D721Med (cell line): Measurements from ENCODE around the gene ANKS3.

Source experiments
- DNase-seq: peaks from one replicate; pipeline ENCODE4 v3.0.0; 2011; ENCODE audit warnings: low spot score; ENCODE audit not compliant: insufficient read length
- FAIRE-seq: peaks from 2 replicates; lab custom pipeline; 2011; peaks lifted over from hg19 to GRCh38; lab: Jason Lieb, UNC
- TF ChIP-seq, protein P1 (sequence below): IDR thresholded peaks from 2 replicates; pipeline ENCODE4 v1.5.1; 2012; ENCODE audit warnings: mild to moderate bottlenecking, control low read depth; ENCODE audit not compliant: insufficient read depth; ENCODE audit errors: missing control alignments

The ANKS3 gene

DNA sequence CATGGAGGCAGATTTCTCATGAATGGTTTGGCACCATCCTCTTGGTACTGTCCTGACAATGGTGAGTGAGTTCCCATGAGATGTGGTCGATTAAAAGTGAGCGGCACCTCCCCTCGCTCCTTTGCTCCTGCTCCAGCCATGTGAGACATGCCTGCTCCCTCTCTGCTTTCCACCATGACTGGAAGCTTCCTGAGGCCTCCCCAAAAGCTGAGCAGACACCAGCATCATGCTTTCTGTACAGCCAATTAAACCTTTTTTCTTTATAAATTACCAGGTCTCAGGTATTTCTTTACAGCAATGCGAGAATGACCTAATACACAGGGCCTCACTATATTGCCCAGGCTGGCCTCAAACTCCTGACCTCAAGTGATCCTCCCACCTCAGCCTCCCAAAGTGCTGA, 20.8 kb upstream of the ANKS3 start:
- DNase-seq (no peak), FAIRE-seq (no peak)
- TF ChIP-seq, protein P1, sequence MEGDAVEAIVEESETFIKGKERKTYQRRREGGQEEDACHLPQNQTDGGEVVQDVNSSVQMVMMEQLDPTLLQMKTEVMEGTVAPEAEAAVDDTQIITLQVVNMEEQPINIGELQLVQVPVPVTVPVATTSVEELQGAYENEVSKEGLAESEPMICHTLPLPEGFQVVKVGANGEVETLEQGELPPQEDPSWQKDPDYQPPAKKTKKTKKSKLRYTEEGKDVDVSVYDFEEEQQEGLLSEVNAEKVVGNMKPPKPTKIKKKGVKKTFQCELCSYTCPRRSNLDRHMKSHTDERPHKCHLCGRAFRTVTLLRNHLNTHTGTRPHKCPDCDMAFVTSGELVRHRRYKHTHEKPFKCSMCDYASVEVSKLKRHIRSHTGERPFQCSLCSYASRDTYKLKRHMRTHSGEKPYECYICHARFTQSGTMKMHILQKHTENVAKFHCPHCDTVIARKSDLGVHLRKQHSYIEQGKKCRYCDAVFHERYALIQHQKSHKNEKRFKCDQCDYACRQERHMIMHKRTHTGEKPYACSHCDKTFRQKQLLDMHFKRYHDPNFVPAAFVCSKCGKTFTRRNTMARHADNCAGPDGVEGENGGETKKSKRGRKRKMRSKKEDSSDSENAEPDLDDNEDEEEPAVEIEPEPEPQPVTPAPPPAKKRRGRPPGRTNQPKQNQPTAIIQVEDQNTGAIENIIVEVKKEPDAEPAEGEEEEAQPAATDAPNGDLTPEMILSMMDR, result no peak

DNA sequence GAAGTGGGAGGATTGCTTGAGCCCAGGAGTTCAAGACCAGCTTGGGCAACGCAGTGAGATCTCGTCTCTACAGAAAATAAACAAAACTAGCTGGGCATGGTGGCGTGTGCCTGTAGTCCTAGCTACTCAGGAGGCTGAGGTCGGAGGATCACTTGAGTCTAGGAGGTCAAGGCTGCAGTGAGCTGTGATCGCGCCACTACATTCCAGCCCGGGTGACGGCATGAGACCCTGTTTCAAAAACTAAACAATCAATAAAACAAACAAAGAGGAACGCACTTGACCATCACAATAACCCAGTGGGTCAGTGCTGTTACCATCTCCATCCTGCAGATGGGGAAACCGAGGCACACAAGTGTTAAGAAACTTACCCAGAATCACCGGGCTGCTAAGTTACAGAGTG, 19.2 kb upstream of the ANKS3 start:
- DNase-seq (no peak), FAIRE-seq (no peak)
- TF ChIP-seq, protein P1, result no peak

DNA sequence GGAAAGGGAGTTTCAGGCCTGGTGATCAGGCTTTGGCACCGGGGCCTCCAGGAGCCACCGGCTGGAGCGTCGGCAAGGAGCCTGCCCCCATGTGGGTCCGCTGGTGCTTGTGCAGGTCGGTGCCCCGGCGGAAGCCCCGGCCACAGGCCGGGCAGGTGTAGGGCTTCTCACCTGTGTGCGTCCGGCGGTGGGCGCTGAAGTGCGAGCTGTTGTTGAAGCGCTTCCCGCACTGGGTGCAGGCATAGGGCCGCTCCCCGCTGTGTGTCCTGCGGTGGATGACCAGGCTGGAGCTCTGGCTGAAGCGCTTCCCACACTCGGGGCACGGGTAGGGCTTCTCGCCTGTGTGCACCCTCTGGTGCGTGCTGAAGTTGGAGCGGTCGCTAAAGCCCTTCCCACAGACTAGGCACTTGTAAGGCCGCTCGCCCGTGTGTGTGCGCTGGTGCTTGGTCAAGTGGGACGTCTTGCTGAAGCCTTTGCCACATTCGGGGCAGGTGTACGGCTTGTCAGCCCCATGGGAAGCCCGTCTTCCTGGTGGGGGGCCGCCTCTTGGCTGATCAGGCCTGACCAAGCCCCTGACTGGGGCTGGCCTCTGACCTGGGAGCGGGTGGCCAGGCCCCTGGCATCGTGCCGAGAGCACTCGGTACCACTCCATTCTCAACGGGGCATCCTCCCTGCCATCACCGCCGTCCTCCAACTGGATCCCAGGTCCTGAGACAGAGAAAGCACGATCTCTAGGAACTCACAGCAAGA, 18.5 kb upstream of the ANKS3 start:
- DNase-seq (no peak), FAIRE-seq (no peak)
- TF ChIP-seq, protein P1, result no peak

DNA sequence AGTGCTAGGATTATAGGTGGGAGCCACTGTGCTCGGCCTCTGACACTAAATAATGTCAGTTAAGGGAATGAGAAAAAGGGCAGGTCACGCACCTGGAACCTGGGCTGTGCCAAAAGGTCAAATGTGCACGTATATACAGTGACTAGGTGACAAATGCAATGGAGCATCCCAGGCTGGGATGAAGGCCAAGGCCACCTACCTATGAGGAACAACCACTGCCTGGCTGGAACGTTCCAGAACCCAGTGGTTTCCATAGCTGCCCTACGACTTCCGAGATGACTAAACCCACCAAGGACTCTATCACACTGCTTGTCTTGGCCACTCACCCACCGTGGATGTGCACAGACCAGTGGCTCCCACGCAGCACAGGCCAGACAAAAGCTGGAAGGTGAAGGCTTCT, 16.8 kb upstream of the ANKS3 start:
- TF ChIP-seq, protein P1, result no peak
- FAIRE-seq (no peak), DNase-seq (no peak)

DNA sequence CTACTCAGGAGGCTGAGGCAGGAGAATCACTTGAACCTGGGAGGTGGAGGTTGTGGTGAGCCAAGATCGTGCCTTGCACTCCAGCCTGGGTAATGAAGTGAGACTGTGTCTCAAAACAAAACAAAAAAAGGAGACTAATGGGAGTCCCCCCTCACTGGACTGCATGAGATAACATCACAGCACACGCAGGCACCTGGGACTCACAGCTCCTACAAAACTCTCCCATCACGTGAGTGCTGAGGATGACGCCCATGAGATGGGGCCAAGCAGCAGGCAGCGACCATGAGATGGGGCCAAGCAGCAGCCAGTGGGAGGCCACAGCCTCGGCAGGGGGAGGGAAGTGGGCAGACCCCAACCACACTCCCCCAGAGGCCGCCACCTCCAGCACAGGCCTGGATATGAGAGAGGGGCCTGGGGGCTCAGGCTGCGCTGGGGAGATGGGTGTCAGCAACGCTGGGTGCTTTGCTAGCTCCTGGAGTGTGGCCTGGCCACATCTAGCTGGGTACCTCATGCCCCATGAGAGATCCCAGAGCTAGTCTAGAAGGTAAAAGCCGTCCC, 15.7 kb upstream of the ANKS3 start:
- no peak for DNase-seq
- no peak for FAIRE-seq
- TF ChIP-seq, protein P1, result no peak

DNA sequence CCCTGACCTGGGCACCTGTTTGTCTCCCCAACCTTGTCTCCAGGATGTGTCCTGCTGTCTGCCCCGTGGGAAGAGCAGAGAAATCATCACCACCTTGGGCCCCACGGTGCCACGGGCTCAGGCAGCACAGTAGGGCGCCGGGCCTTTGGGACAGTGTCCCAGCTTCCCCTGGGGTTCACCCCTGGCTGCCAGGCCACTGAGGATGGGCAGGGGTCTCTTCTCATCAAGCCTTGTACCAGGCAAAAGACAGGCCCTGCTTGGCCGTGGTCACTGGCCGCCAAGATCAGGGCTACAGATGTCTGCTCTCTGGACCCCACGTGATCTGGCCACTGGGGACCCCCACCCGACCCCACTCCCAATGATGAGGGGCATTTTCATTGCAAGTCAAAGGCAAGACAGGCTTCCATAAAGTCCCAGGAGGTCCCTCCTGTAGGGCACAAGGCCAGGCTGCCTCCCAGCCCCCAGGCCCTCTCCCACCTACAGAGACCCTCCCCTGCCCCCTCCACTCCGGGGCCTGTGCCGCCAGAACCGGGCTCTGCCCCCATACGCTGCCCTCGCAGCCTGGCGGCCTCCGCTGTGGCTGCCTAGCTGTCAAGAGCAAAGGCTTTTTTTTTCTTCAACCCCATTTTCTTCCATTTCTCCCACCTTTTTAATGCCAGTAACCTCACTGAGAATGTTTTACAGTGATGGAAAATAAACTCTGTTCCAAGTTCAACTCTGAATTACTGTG, 14.8 kb upstream of the ANKS3 start:
- DNase-seq (no peak), FAIRE-seq (no peak)
- TF ChIP-seq, protein P1, result no peak
